Gastroesophageal sphincter (tissue), 3 donors: ENCODE data around the gene NR3C1.

ENCODE experiments used
- CTCF ChIP-seq, 4 experiments: fragments of 200-600 bp in 2 of 4; fragments of 450-650 bp in 2 of 4; sonication (generic) in 1 of 4; IDR thresholded peaks; one replicate each; pipeline ENCODE4 v1.5.1; 2017 to 2019; ENCODE audit warnings: antibody characterized with exemption in 4 of 4, mild to moderate bottlenecking in 2 of 4, moderate library complexity in 2 of 4
- POLR2A ChIP-seq, 2 donors: fragments of 450-650 bp; IDR thresholded peaks; one replicate each; pipeline ENCODE4 v1.6.1; 2017; ENCODE audit warnings: antibody characterized with exemption in 2 of 2, mild to moderate bottlenecking in 2 of 2, moderate library complexity in 1 of 2
- POLR2AphosphoS5 ChIP-seq: sonication (generic); formaldehyde crosslinking; IDR thresholded peaks from one replicate; pipeline ENCODE4 v1.6.1; 2017; ENCODE audit warnings: antibody characterized with exemption

DNA sequence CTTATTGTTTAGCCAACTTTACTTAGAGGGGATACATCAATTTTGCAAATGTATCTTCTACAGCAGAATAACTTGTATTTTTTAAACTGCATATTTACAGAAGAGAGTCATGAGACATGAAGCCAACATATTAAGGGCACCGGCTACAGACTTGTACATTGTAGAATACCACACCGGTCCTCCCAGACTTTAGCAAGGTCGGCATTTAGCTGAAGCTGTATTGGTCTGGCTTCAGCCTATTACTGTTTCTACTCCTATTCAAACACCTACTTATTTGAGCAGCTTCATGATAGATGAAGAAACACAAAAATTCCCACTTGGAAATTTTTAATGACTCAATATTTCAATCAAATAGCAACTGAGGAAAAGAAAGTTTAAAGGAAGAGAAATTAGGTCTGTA lies 33.0 kb downstream of the NR3C1 start:
- TF ChIP-seq POLR2AphosphoS5 (no peak), CTCF (IDR thresholded peaks at IDR 0.05) (no peak), POLR2A (IDR thresholded peaks at IDR 0.05) (no peak)
